WTC11 (cell line): ENCODE measurements around the gene SNRNP70.

Experiments
- CBFB ChIP-seq: sonication (generic); formaldehyde crosslinking; IDR thresholded peaks from 2 replicates; pipeline ENCODE4 v1.8.1; 2022; ENCODE audit warnings: mild to moderate bottlenecking, low read depth, missing genetic modification reagents
- FOXK1 ChIP-seq: sonication (generic); formaldehyde crosslinking; IDR thresholded peaks from 2 replicates; pipeline ENCODE4 v1.8.0; 2022; ENCODE audit warnings: mild to moderate bottlenecking, moderate library complexity, missing genetic modification reagents
- TP53 ChIP-seq: sonication (generic); formaldehyde crosslinking; IDR thresholded peaks from 2 replicates; pipeline ENCODE4 v1.8.1; 2023; ENCODE audit warnings: mild to moderate bottlenecking, missing genetic modification reagents
- TF ChIP-seq, protein P1 (sequence below): fragments of 200-600 bp; IDR thresholded peaks from 2 replicates; pipeline ENCODE4 v1.8.0; 2022; ENCODE audit warnings: antibody characterized with exemption

DNA sequence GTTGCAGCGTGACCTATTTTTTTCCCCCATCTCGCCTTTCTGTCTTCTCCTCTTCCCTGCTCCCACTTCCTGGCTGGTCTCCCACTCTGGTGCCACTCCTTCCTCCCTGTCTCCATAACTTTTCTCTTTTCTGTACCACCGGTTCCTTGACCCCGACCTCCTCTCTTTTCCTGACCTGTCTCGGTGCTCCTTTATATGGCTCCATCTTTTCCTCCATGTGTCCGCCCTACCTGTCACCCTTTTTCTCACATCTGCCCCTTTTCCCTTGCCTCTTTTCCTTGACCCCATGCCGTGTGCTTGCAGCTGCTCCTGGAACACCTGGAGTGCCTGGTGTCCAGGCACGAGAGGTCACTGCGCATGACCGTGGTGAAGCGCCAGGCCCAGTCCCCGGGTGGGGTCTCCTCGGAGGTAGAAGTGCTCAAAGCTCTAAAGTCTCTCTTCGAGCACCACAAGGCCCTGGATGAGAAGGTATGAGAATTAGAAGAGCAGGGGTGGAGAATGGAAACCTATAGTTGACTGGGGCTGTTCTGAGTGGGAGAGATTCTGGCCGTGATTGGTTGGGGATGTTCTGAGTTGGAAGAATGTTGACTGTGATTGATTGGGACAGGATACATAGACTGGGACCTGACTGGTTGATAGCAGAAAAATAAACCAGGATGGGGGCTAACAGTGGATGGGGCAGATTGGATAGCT lies 43.4 kb downstream of the SNRNP70 start:
- TF ChIP-seq, protein P1, sequence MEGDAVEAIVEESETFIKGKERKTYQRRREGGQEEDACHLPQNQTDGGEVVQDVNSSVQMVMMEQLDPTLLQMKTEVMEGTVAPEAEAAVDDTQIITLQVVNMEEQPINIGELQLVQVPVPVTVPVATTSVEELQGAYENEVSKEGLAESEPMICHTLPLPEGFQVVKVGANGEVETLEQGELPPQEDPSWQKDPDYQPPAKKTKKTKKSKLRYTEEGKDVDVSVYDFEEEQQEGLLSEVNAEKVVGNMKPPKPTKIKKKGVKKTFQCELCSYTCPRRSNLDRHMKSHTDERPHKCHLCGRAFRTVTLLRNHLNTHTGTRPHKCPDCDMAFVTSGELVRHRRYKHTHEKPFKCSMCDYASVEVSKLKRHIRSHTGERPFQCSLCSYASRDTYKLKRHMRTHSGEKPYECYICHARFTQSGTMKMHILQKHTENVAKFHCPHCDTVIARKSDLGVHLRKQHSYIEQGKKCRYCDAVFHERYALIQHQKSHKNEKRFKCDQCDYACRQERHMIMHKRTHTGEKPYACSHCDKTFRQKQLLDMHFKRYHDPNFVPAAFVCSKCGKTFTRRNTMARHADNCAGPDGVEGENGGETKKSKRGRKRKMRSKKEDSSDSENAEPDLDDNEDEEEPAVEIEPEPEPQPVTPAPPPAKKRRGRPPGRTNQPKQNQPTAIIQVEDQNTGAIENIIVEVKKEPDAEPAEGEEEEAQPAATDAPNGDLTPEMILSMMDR: no peak
- TF ChIP-seq TP53 (CRISPR knock-in tag) (no peak), FOXK1 (CRISPR knock-in tag) (no peak), CBFB (CRISPR knock-in tag) (no peak)
